ENCODE measurements around the gene KDM4B. TPM values are rescaled to one million over a fixed set of nuclear protein-coding genes. Genes with fewer than 3 reads are reported as not detected.

The KDM4B gene
- total and polyA plus RNA-seq, 4 donors: 3.2 to 19.7 (median 12.9) TPM

- Histone ChIP-seq H3K4me1 (ENCODE audit: control insufficient read depth in 4 of 4, insufficient read depth in 4 of 4, low read length in 3 of 4) (no peaks in the 10 kb centered on the region), H3K9ac (ENCODE audit: low read depth in 1 of 2, low read length in 2 of 2) (no peak overlapping the region), H3K27me3 (ENCODE audit: control insufficient read depth in 4 of 4, insufficient read depth in 4 of 4, low read length in 3 of 4) (no peaks in the 10 kb centered on the region), H3K36me3 (ENCODE audit: control insufficient read depth in 4 of 4, insufficient read depth in 3 of 4, low read depth in 1 of 4, low read length in 3 of 4) (no peaks in the 10 kb centered on the region), H3K27ac (ENCODE audit: low read depth in 1 of 2, low read length in 2 of 2) (no peak overlapping the region), H3K9me3 (ENCODE audit: control insufficient read depth in 4 of 4, low read length in 3 of 4) (no peaks in the 10 kb centered on the region), H3K4me3 (ENCODE audit: low read depth in 1 of 3, low read length in 3 of 3) (no peak overlapping the region)
- TF ChIP-seq RXRA (IDR thresholded peaks at IDR 0.05): no peak
- TF ChIP-seq, protein P1, sequence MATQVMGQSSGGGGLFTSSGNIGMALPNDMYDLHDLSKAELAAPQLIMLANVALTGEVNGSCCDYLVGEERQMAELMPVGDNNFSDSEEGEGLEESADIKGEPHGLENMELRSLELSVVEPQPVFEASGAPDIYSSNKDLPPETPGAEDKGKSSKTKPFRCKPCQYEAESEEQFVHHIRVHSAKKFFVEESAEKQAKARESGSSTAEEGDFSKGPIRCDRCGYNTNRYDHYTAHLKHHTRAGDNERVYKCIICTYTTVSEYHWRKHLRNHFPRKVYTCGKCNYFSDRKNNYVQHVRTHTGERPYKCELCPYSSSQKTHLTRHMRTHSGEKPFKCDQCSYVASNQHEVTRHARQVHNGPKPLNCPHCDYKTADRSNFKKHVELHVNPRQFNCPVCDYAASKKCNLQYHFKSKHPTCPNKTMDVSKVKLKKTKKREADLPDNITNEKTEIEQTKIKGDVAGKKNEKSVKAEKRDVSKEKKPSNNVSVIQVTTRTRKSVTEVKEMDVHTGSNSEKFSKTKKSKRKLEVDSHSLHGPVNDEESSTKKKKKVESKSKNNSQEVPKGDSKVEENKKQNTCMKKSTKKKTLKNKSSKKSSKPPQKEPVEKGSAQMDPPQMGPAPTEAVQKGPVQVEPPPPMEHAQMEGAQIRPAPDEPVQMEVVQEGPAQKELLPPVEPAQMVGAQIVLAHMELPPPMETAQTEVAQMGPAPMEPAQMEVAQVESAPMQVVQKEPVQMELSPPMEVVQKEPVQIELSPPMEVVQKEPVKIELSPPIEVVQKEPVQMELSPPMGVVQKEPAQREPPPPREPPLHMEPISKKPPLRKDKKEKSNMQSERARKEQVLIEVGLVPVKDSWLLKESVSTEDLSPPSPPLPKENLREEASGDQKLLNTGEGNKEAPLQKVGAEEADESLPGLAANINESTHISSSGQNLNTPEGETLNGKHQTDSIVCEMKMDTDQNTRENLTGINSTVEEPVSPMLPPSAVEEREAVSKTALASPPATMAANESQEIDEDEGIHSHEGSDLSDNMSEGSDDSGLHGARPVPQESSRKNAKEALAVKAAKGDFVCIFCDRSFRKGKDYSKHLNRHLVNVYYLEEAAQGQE (IDR thresholded peaks at IDR 0.05): no peak
- TF ChIP-seq YY1 (IDR thresholded peaks at IDR 0.05): no peak
- no peak for TF ChIP-seq RAD21 (IDR thresholded peaks at IDR 0.05)
- no peak for TF ChIP-seq TAF1 (conservative IDR thresholded peaks at IDR 0.05)
- no peak for TF ChIP-seq NR2F2 (IDR thresholded peaks at IDR 0.05)
- TF ChIP-seq, protein P2, sequence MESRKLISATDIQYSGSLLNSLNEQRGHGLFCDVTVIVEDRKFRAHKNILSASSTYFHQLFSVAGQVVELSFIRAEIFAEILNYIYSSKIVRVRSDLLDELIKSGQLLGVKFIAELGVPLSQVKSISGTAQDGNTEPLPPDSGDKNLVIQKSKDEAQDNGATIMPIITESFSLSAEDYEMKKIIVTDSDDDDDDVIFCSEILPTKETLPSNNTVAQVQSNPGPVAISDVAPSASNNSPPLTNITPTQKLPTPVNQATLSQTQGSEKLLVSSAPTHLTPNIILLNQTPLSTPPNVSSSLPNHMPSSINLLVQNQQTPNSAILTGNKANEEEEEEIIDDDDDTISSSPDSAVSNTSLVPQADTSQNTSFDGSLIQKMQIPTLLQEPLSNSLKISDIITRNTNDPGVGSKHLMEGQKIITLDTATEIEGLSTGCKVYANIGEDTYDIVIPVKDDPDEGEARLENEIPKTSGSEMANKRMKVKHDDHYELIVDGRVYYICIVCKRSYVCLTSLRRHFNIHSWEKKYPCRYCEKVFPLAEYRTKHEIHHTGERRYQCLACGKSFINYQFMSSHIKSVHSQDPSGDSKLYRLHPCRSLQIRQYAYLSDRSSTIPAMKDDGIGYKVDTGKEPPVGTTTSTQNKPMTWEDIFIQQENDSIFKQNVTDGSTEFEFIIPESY (IDR thresholded peaks at IDR 0.05): no peak
- no peak for TF ChIP-seq JUND (IDR thresholded peaks at IDR 0.05)
- DNase-seq (ENCODE audit: low spot score): no peak
- WGBS: 98% methylated on average over 8 of the region's 8 CpGs
Observed at GRCh38 chr19:4957981-4958380, 10.9 kb upstream of the KDM4B start.

GRCh38 chr19:4962085-4962619 lies 6.8 kb upstream of the KDM4B start:
- Histone ChIP-seq H3K9ac (ENCODE audit: low read depth in 1 of 2, low read length in 2 of 2) (no peak overlapping the region), H3K27me3 (ENCODE audit: control insufficient read depth in 4 of 4, insufficient read depth in 4 of 4, low read length in 3 of 4) (no peaks in the 10 kb centered on the region), H3K27ac (ENCODE audit: low read depth in 1 of 2, low read length in 2 of 2) (no peak overlapping the region), H3K36me3 (ENCODE audit: control insufficient read depth in 4 of 4, insufficient read depth in 3 of 4, low read depth in 1 of 4, low read length in 3 of 4) (no peaks in the 10 kb centered on the region), H3K9me3 (ENCODE audit: control insufficient read depth in 4 of 4, low read length in 3 of 4) (no peaks in the 10 kb centered on the region), H3K4me1 (ENCODE audit: control insufficient read depth in 4 of 4, insufficient read depth in 4 of 4, low read length in 3 of 4) (no peaks in the 10 kb centered on the region), H3K4me3 (ENCODE audit: low read depth in 1 of 3, low read length in 3 of 3) (no peak overlapping the region)
- WGBS: 92% methylated on average over 7 of the region's 7 CpGs
- DNase-seq (ENCODE audit: low spot score): no peak
- TF ChIP-seq HNF4G (IDR thresholded peaks at IDR 0.05): no peak
- no peak for TF ChIP-seq JUND (IDR thresholded peaks at IDR 0.05)

- no peaks in the 10 kb centered on the region for H3K27me3 ChIP-seq (ENCODE audit: control insufficient read depth in 4 of 4, insufficient read depth in 4 of 4, low read length in 3 of 4)
- H3K27ac ChIP-seq (ENCODE audit: low read depth in 1 of 2, low read length in 2 of 2): no peak overlapping the region
- H3K4me3 ChIP-seq (ENCODE audit: low read depth in 1 of 3, low read length in 3 of 3): no peak overlapping the region
- peaks cover 0 to 10% (median 7%) of the 10 kb centered on the region in 4 donors for H3K4me1 ChIP-seq (ENCODE audit: control insufficient read depth in 4 of 4, insufficient read depth in 4 of 4, low read length in 3 of 4)
- H3K9ac ChIP-seq (ENCODE audit: low read depth in 1 of 2, low read length in 2 of 2): no peak overlapping the region
- DNase-seq (ENCODE audit: low spot score): no peak
- 96% methylated on average over 6 of the region's 6 CpGs for WGBS
- H3K9me3 ChIP-seq (ENCODE audit: control insufficient read depth in 4 of 4, low read length in 3 of 4): no peaks in the 10 kb centered on the region
- H3K36me3 ChIP-seq (ENCODE audit: control insufficient read depth in 4 of 4, insufficient read depth in 3 of 4, low read depth in 1 of 4, low read length in 3 of 4): no peaks in the 10 kb centered on the region
- TF ChIP-seq SP1 (IDR thresholded peaks at IDR 0.05) (no peak), YY1 (IDR thresholded peaks at IDR 0.05) (no peak), FOXA1 (IDR thresholded peaks at IDR 0.05) (no peak), EGR1 (IDR thresholded peaks at IDR 0.05; ENCODE audit: low read depth in 2 of 2) (no peak), ATF3 (IDR thresholded peaks at IDR 0.05) (no peak), TAF1 (conservative IDR thresholded peaks at IDR 0.05) (no peak), FOXA2 (IDR thresholded peaks at IDR 0.05) (no peak), NR2F2 (IDR thresholded peaks at IDR 0.05) (no peak), RXRA (IDR thresholded peaks at IDR 0.05) (no peak)
- TF ChIP-seq, protein P3, sequence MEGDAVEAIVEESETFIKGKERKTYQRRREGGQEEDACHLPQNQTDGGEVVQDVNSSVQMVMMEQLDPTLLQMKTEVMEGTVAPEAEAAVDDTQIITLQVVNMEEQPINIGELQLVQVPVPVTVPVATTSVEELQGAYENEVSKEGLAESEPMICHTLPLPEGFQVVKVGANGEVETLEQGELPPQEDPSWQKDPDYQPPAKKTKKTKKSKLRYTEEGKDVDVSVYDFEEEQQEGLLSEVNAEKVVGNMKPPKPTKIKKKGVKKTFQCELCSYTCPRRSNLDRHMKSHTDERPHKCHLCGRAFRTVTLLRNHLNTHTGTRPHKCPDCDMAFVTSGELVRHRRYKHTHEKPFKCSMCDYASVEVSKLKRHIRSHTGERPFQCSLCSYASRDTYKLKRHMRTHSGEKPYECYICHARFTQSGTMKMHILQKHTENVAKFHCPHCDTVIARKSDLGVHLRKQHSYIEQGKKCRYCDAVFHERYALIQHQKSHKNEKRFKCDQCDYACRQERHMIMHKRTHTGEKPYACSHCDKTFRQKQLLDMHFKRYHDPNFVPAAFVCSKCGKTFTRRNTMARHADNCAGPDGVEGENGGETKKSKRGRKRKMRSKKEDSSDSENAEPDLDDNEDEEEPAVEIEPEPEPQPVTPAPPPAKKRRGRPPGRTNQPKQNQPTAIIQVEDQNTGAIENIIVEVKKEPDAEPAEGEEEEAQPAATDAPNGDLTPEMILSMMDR (IDR thresholded peaks at IDR 0.05; ENCODE audit: low read depth, low read length, missing input control): no peak
- TF ChIP-seq, protein P4, sequence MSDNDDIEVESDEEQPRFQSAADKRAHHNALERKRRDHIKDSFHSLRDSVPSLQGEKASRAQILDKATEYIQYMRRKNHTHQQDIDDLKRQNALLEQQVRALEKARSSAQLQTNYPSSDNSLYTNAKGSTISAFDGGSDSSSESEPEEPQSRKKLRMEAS (IDR thresholded peaks at IDR 0.05): no peak
- TF ChIP-seq, protein P2 (IDR thresholded peaks at IDR 0.05): no peak
Observed at GRCh38 chr19:4965061-4965460, 3.9 kb upstream of the KDM4B start.
